ENCODE measurements around the gene LRRC52.

DNA sequence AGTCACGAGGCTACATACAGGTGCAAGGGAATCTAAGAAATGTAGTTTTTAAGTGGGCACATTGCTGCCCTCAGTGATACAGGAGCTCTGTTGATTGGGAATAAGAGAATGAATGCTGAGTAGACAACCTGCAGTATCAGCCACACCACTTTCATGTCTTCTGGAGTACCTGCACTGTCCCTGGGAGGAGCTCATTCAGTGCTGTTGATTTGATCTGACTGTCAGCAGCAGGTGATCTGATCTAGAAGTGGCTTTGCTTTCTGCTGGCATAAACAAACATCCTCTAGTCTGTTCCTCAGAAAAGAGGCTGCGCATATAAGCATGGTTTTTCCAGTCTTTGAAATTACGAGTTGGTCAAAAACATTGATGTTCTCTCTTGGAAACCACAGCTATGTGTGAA lies 35.5 kb upstream of the LRRC52 start:
- TF ChIP-seq, protein P1, sequence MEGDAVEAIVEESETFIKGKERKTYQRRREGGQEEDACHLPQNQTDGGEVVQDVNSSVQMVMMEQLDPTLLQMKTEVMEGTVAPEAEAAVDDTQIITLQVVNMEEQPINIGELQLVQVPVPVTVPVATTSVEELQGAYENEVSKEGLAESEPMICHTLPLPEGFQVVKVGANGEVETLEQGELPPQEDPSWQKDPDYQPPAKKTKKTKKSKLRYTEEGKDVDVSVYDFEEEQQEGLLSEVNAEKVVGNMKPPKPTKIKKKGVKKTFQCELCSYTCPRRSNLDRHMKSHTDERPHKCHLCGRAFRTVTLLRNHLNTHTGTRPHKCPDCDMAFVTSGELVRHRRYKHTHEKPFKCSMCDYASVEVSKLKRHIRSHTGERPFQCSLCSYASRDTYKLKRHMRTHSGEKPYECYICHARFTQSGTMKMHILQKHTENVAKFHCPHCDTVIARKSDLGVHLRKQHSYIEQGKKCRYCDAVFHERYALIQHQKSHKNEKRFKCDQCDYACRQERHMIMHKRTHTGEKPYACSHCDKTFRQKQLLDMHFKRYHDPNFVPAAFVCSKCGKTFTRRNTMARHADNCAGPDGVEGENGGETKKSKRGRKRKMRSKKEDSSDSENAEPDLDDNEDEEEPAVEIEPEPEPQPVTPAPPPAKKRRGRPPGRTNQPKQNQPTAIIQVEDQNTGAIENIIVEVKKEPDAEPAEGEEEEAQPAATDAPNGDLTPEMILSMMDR (IDR thresholded peaks at IDR 0.05; ENCODE audit: low read depth, low read length, missing input control): no peak
- no peak for TF ChIP-seq TAF1 (conservative IDR thresholded peaks at IDR 0.05)
